Mononuclear cell (primary cell): ENCODE results near the gene GIMAP2. TPM values are rescaled to one million over a fixed set of nuclear protein-coding genes. Genes with fewer than 3 reads are reported as not detected.
"Not testable (repeated sequence)": the region's sequence is repeated elsewhere in the genome, so short reads cannot be mapped to it uniquely, and the experiment has no call there.

Experiments used
- H3K27me3 ChIP-seq: 2 replicates; pipeline ENCODE4 v1.6.0; 2011; ENCODE audit warnings: low read length, control low read depth; ENCODE audit not compliant: insufficient read depth
- H3K4me1 ChIP-seq: 2 replicates; pipeline ENCODE4 v1.5.1; 2011; ENCODE audit warnings: mild to moderate bottlenecking, low read length, control low read depth; ENCODE audit not compliant: insufficient read depth
- H3K4me3 ChIP-seq: 2 replicates; pipeline ENCODE4 v1.5.1; 2011; ENCODE audit warnings: mild to moderate bottlenecking, low read length, moderate library complexity
- H3K9me3 ChIP-seq: 2 replicates; pipeline ENCODE4 v1.5.1; 2011; ENCODE audit warnings: low read depth, mild to moderate bottlenecking, control low read depth, low read length
- total RNA-seq: library from RNA; depleted of rRNA; stranded (reverse); fragments of >200 nt; gene quantifications from one replicate; pipeline ENCODE4 v1.2.3, GENCODE V29; 2012

Gene GIMAP2
- total RNA-seq: 159 TPM

GRCh38 chr7:150685219-150686029 is at the start of gene GIMAP2:
Gene GIMAP2, plus strand, starts transcription at chr7:150685706. Its CDS starts 1,354 bp downstream, at chr7:150687060.
- peaks cover 50% of the 10 kb centered on the region for H3K4me1 ChIP-seq
- no peaks in the 10 kb centered on the region for H3K27me3 ChIP-seq
- H3K4me3 ChIP-seq: peak within 1 kb of the TSS; percentile 74
- no peaks in the 10 kb centered on the region for H3K9me3 ChIP-seq

- H3K4me1 ChIP-seq: no peaks in the 10 kb centered on the region
- H3K27me3 ChIP-seq: no peaks in the 10 kb centered on the region
- no peak overlapping the region for H3K4me3 ChIP-seq
- peaks cover 8% of the 10 kb centered on the region for H3K9me3 ChIP-seq
Measured at GRCh38 chr7:150641854-150642253, 43.7 kb upstream of the GIMAP2 start.

- peaks cover 8% of the 10 kb centered on the region for H3K9me3 ChIP-seq
- no peaks in the 10 kb centered on the region for H3K27me3 ChIP-seq
- no peak overlapping the region for H3K4me3 ChIP-seq
- no peaks in the 10 kb centered on the region for H3K4me1 ChIP-seq
Measured at GRCh38 chr7:150642926-150643325, 42.6 kb upstream of the GIMAP2 start.

GRCh38 chr7:150645259-150646020 is 40.1 kb upstream of the GIMAP2 start:
- Histone ChIP-seq H3K27me3 (no peaks in the 10 kb centered on the region), H3K9me3 (no peaks in the 10 kb centered on the region), H3K4me3 (no peak overlapping the region), H3K4me1 (peaks cover 7% of the 10 kb centered on the region)

- Histone ChIP-seq H3K27me3 (no peaks in the 10 kb centered on the region), H3K4me3 (no peak overlapping the region), H3K4me1 (peaks cover 7% of the 10 kb centered on the region), H3K9me3 (no peaks in the 10 kb centered on the region)
Measured at GRCh38 chr7:150648353-150649079, 37.0 kb upstream of the GIMAP2 start.

- Histone ChIP-seq H3K4me1 (peaks cover 7% of the 10 kb centered on the region), H3K9me3 (no peaks in the 10 kb centered on the region), H3K4me3 (no peak overlapping the region)
Measured at GRCh38 chr7:150649080-150649385, 36.5 kb upstream of the GIMAP2 start.

GRCh38 chr7:150654692-150655091 is 30.8 kb upstream of the GIMAP2 start:
- no peaks in the 10 kb centered on the region for H3K27me3 ChIP-seq
- H3K4me3 ChIP-seq: no peak overlapping the region
- H3K4me1 ChIP-seq: no peaks in the 10 kb centered on the region
- no peaks in the 10 kb centered on the region for H3K9me3 ChIP-seq

More at GRCh38 chr7:150649080-150649385, 36.5 kb upstream of the GIMAP2 start:
- no peaks in the 10 kb centered on the region for H3K27me3 ChIP-seq

- Histone ChIP-seq H3K27me3 (no peaks in the 10 kb centered on the region), H3K4me3 (no peak overlapping the region), H3K4me1 (no peaks in the 10 kb centered on the region), H3K9me3 (no peaks in the 10 kb centered on the region)
Measured at GRCh38 chr7:150656047-150656446, 29.5 kb upstream of the GIMAP2 start.

- Histone ChIP-seq H3K4me1 (peaks cover 4% of the 10 kb centered on the region), H3K9me3 (no peaks in the 10 kb centered on the region), H3K4me3 (no peak overlapping the region), H3K27me3 (no peaks in the 10 kb centered on the region)
Measured at GRCh38 chr7:150657526-150657925, 28.0 kb upstream of the GIMAP2 start.

- Histone ChIP-seq H3K4me3 (no peak overlapping the region), H3K27me3 (no peaks in the 10 kb centered on the region), H3K4me1 (peaks cover 34% of the 10 kb centered on the region), H3K9me3 (no peaks in the 10 kb centered on the region)
Measured at GRCh38 chr7:150660939-150661613, 24.4 kb upstream of the GIMAP2 start.

- not testable (repeated sequence) for H3K27me3 ChIP-seq, H3K9me3 ChIP-seq, H3K4me3 ChIP-seq
- peaks cover 52% of the 10 kb centered on the region for H3K4me1 ChIP-seq
Measured at GRCh38 chr7:150662821-150663220, 22.7 kb upstream of the GIMAP2 start.

- H3K4me1 ChIP-seq: peaks cover 57% of the 10 kb centered on the region
- H3K4me3 ChIP-seq: no peak overlapping the region
- no peaks in the 10 kb centered on the region for H3K27me3 ChIP-seq
- no peaks in the 10 kb centered on the region for H3K9me3 ChIP-seq
Measured at GRCh38 chr7:150663802-150664494, 21.6 kb upstream of the GIMAP2 start.

GRCh38 chr7:150665089-150665748 is 20.3 kb upstream of the GIMAP2 start:
- H3K4me1 ChIP-seq: peaks cover 57% of the 10 kb centered on the region

GRCh38 chr7:150665896-150666295 is 19.6 kb upstream of the GIMAP2 start:
- no peaks in the 10 kb centered on the region for H3K27me3 ChIP-seq
- H3K9me3 ChIP-seq: no peaks in the 10 kb centered on the region
- no peak overlapping the region for H3K4me3 ChIP-seq
- peaks cover 60% of the 10 kb centered on the region for H3K4me1 ChIP-seq

More at GRCh38 chr7:150665089-150665748, 20.3 kb upstream of the GIMAP2 start:
- Histone ChIP-seq H3K27me3 (no peaks in the 10 kb centered on the region), H3K4me3 (no peak overlapping the region), H3K9me3 (no peaks in the 10 kb centered on the region)
